ENCODE results near the gene GKN1.
"Not testable (repeated sequence)": the region's sequence is repeated elsewhere in the genome, so short reads cannot be mapped to it uniquely, and the experiment has no call there.

GKN1 gene

GRCh38 chr2:68974251-68974650 lies at the start of gene GKN1:
Gene GKN1 (plus strand): TSS chr2:68974636. CDS start chr2:68974678, 42 bp downstream.
- DNase-seq (ENCODE audit: low read depth in 3 of 3, low spot score in 1 of 3): no peak

GRCh38 chr2:68925295-68925896 lies 49.0 kb upstream of the GKN1 start:
- DNase-seq (ENCODE audit: low read depth in 3 of 3, low spot score in 1 of 3): peak in 2 of 3 donors; percentile 19 to 26

GRCh38 chr2:68926796-68927195 lies 47.6 kb upstream of the GKN1 start:
- DNase-seq (ENCODE audit: low read depth in 3 of 3, low spot score in 1 of 3): no peak

- no peak for DNase-seq (ENCODE audit: low read depth in 3 of 3, low spot score in 1 of 3)
Observed at GRCh38 chr2:68931149-68931711, 43.2 kb upstream of the GKN1 start.

- no peak for DNase-seq (ENCODE audit: low read depth in 3 of 3, low spot score in 1 of 3)
Observed at GRCh38 chr2:68931799-68932198, 42.6 kb upstream of the GKN1 start.

- DNase-seq (ENCODE audit: low read depth in 3 of 3, low spot score in 1 of 3): no peak
Observed at GRCh38 chr2:68932402-68932801, 42.0 kb upstream of the GKN1 start.

GRCh38 chr2:68934021-68934420 lies 40.4 kb upstream of the GKN1 start:
- DNase-seq (ENCODE audit: low read depth in 3 of 3, low spot score in 1 of 3): no peak

GRCh38 chr2:68935471-68935870 lies 39.0 kb upstream of the GKN1 start:
- DNase-seq (ENCODE audit: low read depth in 3 of 3, low spot score in 1 of 3): no peak

- DNase-seq (ENCODE audit: low read depth in 3 of 3, low spot score in 1 of 3): no peak
Observed at GRCh38 chr2:68936427-68936826, 38.0 kb upstream of the GKN1 start.

- DNase-seq (ENCODE audit: low read depth in 3 of 3, low spot score in 1 of 3): no peak
Observed at GRCh38 chr2:68936889-68937288, 37.5 kb upstream of the GKN1 start.

GRCh38 chr2:68937346-68938055 lies 36.9 kb upstream of the GKN1 start:
- DNase-seq (ENCODE audit: low read depth in 3 of 3, low spot score in 1 of 3): no peak

- no peak for DNase-seq (ENCODE audit: low read depth in 3 of 3, low spot score in 1 of 3)
Observed at GRCh38 chr2:68938938-68939337, 35.5 kb upstream of the GKN1 start.

- DNase-seq (ENCODE audit: low read depth in 3 of 3, low spot score in 1 of 3): no peak
Observed at GRCh38 chr2:68939962-68940361, 34.5 kb upstream of the GKN1 start.

- no peak for DNase-seq (ENCODE audit: low read depth in 3 of 3, low spot score in 1 of 3)
Observed at GRCh38 chr2:68940369-68940768, 34.1 kb upstream of the GKN1 start.

- no peak for DNase-seq (ENCODE audit: low read depth in 3 of 3, low spot score in 1 of 3)
Observed at GRCh38 chr2:68942827-68943226, 31.6 kb upstream of the GKN1 start.

GRCh38 chr2:68943581-68944568 lies 30.6 kb upstream of the GKN1 start:
- DNase-seq (ENCODE audit: low read depth in 3 of 3, low spot score in 1 of 3): peak; percentile 7 to 15 (median 14)

GRCh38 chr2:68946117-68946516 lies 28.3 kb upstream of the GKN1 start:
- no peak for DNase-seq (ENCODE audit: low read depth in 3 of 3, low spot score in 1 of 3)

- DNase-seq (ENCODE audit: low read depth in 3 of 3, low spot score in 1 of 3): no peak
Observed at GRCh38 chr2:68948710-68949109, 25.7 kb upstream of the GKN1 start.

- no peak for DNase-seq (ENCODE audit: low read depth in 3 of 3, low spot score in 1 of 3)
Observed at GRCh38 chr2:68951899-68952298, 22.5 kb upstream of the GKN1 start.

- DNase-seq (ENCODE audit: low read depth in 3 of 3, low spot score in 1 of 3): no peak
Observed at GRCh38 chr2:68952887-68953521, 21.4 kb upstream of the GKN1 start, which contains the start of gene GKN2. Gene GKN2 (minus strand): TSS chr2:68952893. CDS start chr2:68952861, 32 bp downstream.

- DNase-seq (ENCODE audit: low read depth in 3 of 3, low spot score in 1 of 3): not testable (repeated sequence)
Observed at GRCh38 chr2:68955432-68955831, 19.0 kb upstream of the GKN1 start.
